CD14-positive monocyte (primary cell): ENCODE measurements around the gene EXOC4. TPM values are rescaled to one million over a fixed set of nuclear protein-coding genes. Genes with fewer than 3 reads are reported as not detected.

Experiments
- DNase-seq, 3 donors: peaks; one replicate each; pipeline ENCODE4 v3.0.0-alpha.2; 2011 to 2022
- H2AFZ ChIP-seq: 2 replicates; pipeline ENCODE4 v1.6.0; 2012; ENCODE audit warnings: mild to moderate bottlenecking, low read depth, low read length, inconsistent platforms; ENCODE audit not compliant: insufficient read depth, poor library complexity, severe bottlenecking
- H3K27ac ChIP-seq, 2 donors: 1 replicate in 1 of 2; 2 replicates in 1 of 2; pipeline ENCODE4 v1.5.1; 2012 to 2013; ENCODE audit warnings: low read length in 2 of 2, control low read depth in 1 of 2, inconsistent platforms in 1 of 2, low read depth in 1 of 2, mild to moderate bottlenecking in 1 of 2
- H3K27me3 ChIP-seq, 2 donors: one replicate each; pipeline versions ENCODE4 v1.6.0 to v1.6.1; 2011 to 2013; ENCODE audit warnings: low read length in 2 of 2; ENCODE audit not compliant: control insufficient read depth in 2 of 2, insufficient read depth in 2 of 2
- H3K36me3 ChIP-seq, 2 donors: replicated peaks in 1 of 2; 1 replicate in 1 of 2; 2 replicates in 1 of 2; pipeline versions ENCODE4 v1.5.1 to v1.6.1; 2012 to 2013; ENCODE audit warnings: low read length in 2 of 2, control low read depth in 1 of 2, inconsistent platforms in 1 of 2, mild to moderate bottlenecking in 1 of 2; ENCODE audit not compliant: insufficient read depth in 2 of 2, control insufficient read depth in 1 of 2
- H3K4me1 ChIP-seq, 2 donors: 1 replicate in 1 of 2; 2 replicates in 1 of 2; pipeline versions ENCODE4 v1.5.1 to v1.6.1; 2012 to 2013; ENCODE audit warnings: low read length in 2 of 2, control low read depth in 1 of 2, inconsistent platforms in 1 of 2, mild to moderate bottlenecking in 1 of 2, moderate library complexity in 1 of 2; ENCODE audit not compliant: insufficient read depth in 2 of 2, control insufficient read depth in 1 of 2
- H3K4me2 ChIP-seq: replicated peaks from 2 replicates; pipeline ENCODE3; 2012; ENCODE audit warnings: low read length, moderate library complexity, mild to moderate bottlenecking; ENCODE audit not compliant: poor library complexity, severe bottlenecking; ENCODE audit errors: extremely low read depth
- H3K4me3 ChIP-seq, 3 experiments: fragments of 200-600 bp in 1 of 3; sonication (generic) in 1 of 3; replicated peaks in 1 of 3; 1 replicate in 2 of 3; 2 replicates in 1 of 3; pipeline ENCODE4 v1.5.1; 2011 to 2013; ENCODE audit warnings: low read length in 3 of 3, mild to moderate bottlenecking in 3 of 3, control low read depth in 2 of 3, low read depth in 2 of 3, inconsistent platforms in 1 of 3, moderate library complexity in 1 of 3
- H3K79me2 ChIP-seq: 2 replicates; pipeline ENCODE4 v1.6.0; 2012; ENCODE audit warnings: mild to moderate bottlenecking, control low read depth, inconsistent platforms, low read length, moderate library complexity; ENCODE audit not compliant: insufficient read depth
- H3K9ac ChIP-seq: 2 replicates; pipeline ENCODE4 v1.6.0; 2017; ENCODE audit warnings: low read length, mild to moderate bottlenecking; ENCODE audit not compliant: insufficient read depth, poor library complexity, severe bottlenecking
- H3K9me3 ChIP-seq, 2 donors: replicated peaks in 1 of 2; 1 replicate in 1 of 2; 2 replicates in 1 of 2; pipeline versions ENCODE4 v1.5.1 to v1.6.1; 2012 to 2013; ENCODE audit warnings: low read length in 2 of 2, control low read depth in 1 of 2; ENCODE audit not compliant: control insufficient read depth in 1 of 2, insufficient read depth in 1 of 2
- H4K20me1 ChIP-seq: 2 replicates; pipeline ENCODE4 v1.6.0; 2012; ENCODE audit warnings: mild to moderate bottlenecking, low read length, control low read depth, moderate library complexity; ENCODE audit not compliant: insufficient read depth
- H3K27ac Mint-ChIP-seq, 7 donors: one replicate each; pipeline ENCODE4 v1.8.0; 2020; ENCODE audit warnings: mild to moderate bottlenecking in 7 of 7, mixed read lengths in 7 of 7, moderate library complexity in 6 of 7, inconsistent platforms in 2 of 7
- H3K27me3 Mint-ChIP-seq, 3 donors: one replicate each; pipeline ENCODE4 v1.8.0; 2021 to 2022; ENCODE audit warnings: low read depth in 3 of 3, mild to moderate bottlenecking in 3 of 3, mixed read lengths in 3 of 3, moderate library complexity in 3 of 3, inconsistent platforms in 1 of 3
- H3K36me3 Mint-ChIP-seq, 2 donors: one replicate each; pipeline ENCODE4 v1.8.0; 2020; ENCODE audit warnings: mixed read lengths in 2 of 2, inconsistent platforms in 1 of 2, mild to moderate bottlenecking in 1 of 2
- H3K4me1 Mint-ChIP-seq: one replicate; pipeline ENCODE4 v1.8.0; 2020; ENCODE audit warnings: mild to moderate bottlenecking, mixed read lengths
- H3K4me3 Mint-ChIP-seq, 2 donors: one replicate each; pipeline ENCODE4 v1.8.0; 2020; ENCODE audit warnings: mild to moderate bottlenecking in 2 of 2, mixed read lengths in 2 of 2, moderate library complexity in 1 of 2
- H3K9me3 Mint-ChIP-seq, 7 donors: one replicate each; pipeline ENCODE4 v1.8.0; 2020 to 2022; ENCODE audit warnings: mixed read lengths in 7 of 7, mild to moderate bottlenecking in 6 of 7, moderate library complexity in 6 of 7, inconsistent platforms in 2 of 7
- CTCF ChIP-seq: fragments of 200-600 bp; IDR thresholded peaks from one replicate; pipeline ENCODE4 v1.8.0; 2022; ENCODE audit warnings: antibody characterized with exemption, mild to moderate bottlenecking
- WGBS: methylation state at CpG from one replicate; pipeline ENCODE4 v1.1.5; 2013; ENCODE audit warnings: missing lambda C conversion rate; ENCODE audit not compliant: insufficient coverage; 5-methylcytosine and 5-hydroxymethylcytosine counted together
- intact Hi-C, 2 donors: fragments of 100-400 bp; cut with micrococcal nuclease; formaldehyde crosslinking; loops; one replicate each; pipeline versions ENCODE4 v1.15.0 to v1.15.1; 2023
- polyA plus RNA-seq, 3 donors: library from polyadenylated mRNA; depleted of rRNA in 1 of 3; unstranded in 2 of 3; stranded (reverse) in 1 of 3; fragments of 300-500 nt in 2 of 3; fragments of >200 nt in 1 of 3; fragmentation: Illumina TruSeq in 2 of 3; gene quantifications; 1 replicate in 2 of 3; 2 replicates in 1 of 3; pipeline ENCODE4 v1.2.3, GENCODE V29; 2012 to 2021

The EXOC4 gene
- polyA plus RNA-seq, 3 donors, result 20.6 to 22.3 (median 22.3) TPM

GRCh38 chr7:133837224-133837623, 584.3 kb downstream of the EXOC4 start:
- no peak overlapping the region for H3K27ac Mint-ChIP-seq
- H3K4me1 Mint-ChIP-seq, result no peaks in the 10 kb centered on the region
- no peaks in the 10 kb centered on the region for H3K79me2 ChIP-seq
- no peak overlapping the region for H3K4me3 ChIP-seq
- no peaks in the 10 kb centered on the region for H3K36me3 ChIP-seq
- H3K9me3 ChIP-seq, result peaks cover 0 to 5% of the 10 kb centered on the region in 2 donors
- no peak for DNase-seq
- H3K9ac ChIP-seq, result no peak overlapping the region
- no peaks in the 10 kb centered on the region for H4K20me1 ChIP-seq
- no peak overlapping the region for H3K4me2 ChIP-seq
- peaks cover 5 to 16% of the 10 kb centered on the region in 2 donors for H3K36me3 Mint-ChIP-seq
- H3K4me3 Mint-ChIP-seq, result no peak overlapping the region
- no peaks in the 10 kb centered on the region for H3K27me3 Mint-ChIP-seq
- no peaks in the 10 kb centered on the region for H3K27me3 ChIP-seq
- TF ChIP-seq CTCF, result no peak
- H3K4me1 ChIP-seq, result no peaks in the 10 kb centered on the region
- intact Hi-C loops, result no loop called here
- H2AFZ ChIP-seq, result no peak overlapping the region
- no peak overlapping the region for H3K27ac ChIP-seq
- peaks cover 2 to 8% (median 4%) of the 10 kb centered on the region in 7 donors for H3K9me3 Mint-ChIP-seq

GRCh38 chr7:133839121-133839520, 586.2 kb downstream of the EXOC4 start:
- no peak overlapping the region for H3K9ac ChIP-seq
- no peaks in the 10 kb centered on the region for H3K79me2 ChIP-seq
- no peak for DNase-seq
- Mint-ChIP-seq H3K4me1 (no peaks in the 10 kb centered on the region), H3K36me3 (peaks cover 2 to 3% of the 10 kb centered on the region in 2 donors), H3K9me3 (peaks cover 0 to 5% (median 0%) of the 10 kb centered on the region in 7 donors), H3K27me3 (no peaks in the 10 kb centered on the region), H3K4me3 (no peak overlapping the region), H3K27ac (no peak overlapping the region)
- no peak overlapping the region for H3K4me3 ChIP-seq
- no peaks in the 10 kb centered on the region for H3K4me1 ChIP-seq
- H4K20me1 ChIP-seq, result no peaks in the 10 kb centered on the region
- no peak overlapping the region for H2AFZ ChIP-seq
- whole genome bisulfite sequencing, result 100% methylated on average over 1 of the region's 3 CpGs
- H3K27ac ChIP-seq, result no peak overlapping the region
- H3K9me3 ChIP-seq, result no peaks in the 10 kb centered on the region
- no peak for TF ChIP-seq CTCF
- no peaks in the 10 kb centered on the region for H3K27me3 ChIP-seq
- intact Hi-C loops, result no loop called here
- no peak overlapping the region for H3K4me2 ChIP-seq
- no peaks in the 10 kb centered on the region for H3K36me3 ChIP-seq
